ENCODE measurements around the gene RASSF5. TPM values are rescaled to one million over a fixed set of nuclear protein-coding genes. Genes with fewer than 3 reads are reported as not detected.

The RASSF5 gene
- polyA plus RNA-seq, 1 of the 3 experiments (the other 2 are of a cell fraction) = 2.2 TPM

DNA sequence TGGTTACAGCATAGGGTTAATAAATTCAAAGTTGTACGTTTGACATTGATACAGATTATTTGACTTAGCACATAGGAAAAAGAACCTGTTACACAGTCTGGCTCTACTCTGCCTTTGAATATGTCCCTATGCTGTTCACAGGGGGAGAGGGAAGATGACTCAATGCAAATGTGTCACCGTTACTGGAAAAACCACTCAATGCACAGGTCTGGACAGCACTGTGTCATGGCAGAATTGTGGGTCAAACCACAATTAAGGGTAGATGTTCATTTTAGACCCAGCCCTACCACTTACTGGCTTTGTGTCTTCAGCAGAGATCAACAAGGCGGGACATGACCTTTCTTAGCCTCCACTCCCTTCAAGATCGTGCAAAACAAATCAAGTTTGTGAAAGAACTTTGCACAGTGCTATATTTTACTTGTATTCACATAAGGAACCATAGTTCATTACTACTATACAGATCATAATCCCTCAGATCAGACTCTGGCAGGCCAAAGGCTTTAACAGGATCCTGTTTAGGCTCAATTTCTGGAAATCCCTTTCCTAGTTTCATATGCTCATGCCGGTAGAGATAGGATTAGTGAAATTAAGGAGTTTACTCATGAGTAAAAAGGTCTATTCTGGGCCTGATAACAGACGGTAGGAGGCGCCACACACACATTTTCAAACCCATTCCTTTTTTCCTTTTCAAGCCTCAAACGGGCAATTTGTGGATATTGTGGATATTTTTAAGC, 82.9 kb downstream of the RASSF5 start:
- peak overlapping the region; percentile 56; the same call in 1 of the 2 replicates for H3K4me2 ChIP-seq
- ChIA-PET CTCF (interaction anchor here (1.0 to 12.7 kb wide), 3 partner anchors 16 to 84 kb away, joined by 3 to 241 read pairs (median 4); no protein-coding TSS in a partner anchor), POLR2A (no interaction called here)
- H3K9ac ChIP-seq = no peak overlapping the region
- peak overlapping the region; percentile 79 to 80; a peak in 3 of 4 replicates for H3K27ac ChIP-seq (ENCODE audit: low read depth in 2 of 2, low read length in 1 of 2)
- no peaks in the 10 kb centered on the region for H4K20me1 ChIP-seq (ENCODE audit: insufficient read depth)
- H3K36me3 ChIP-seq (replicated peaks in 1 of 2; ENCODE audit: control insufficient read depth in 1 of 2, insufficient read depth in 2 of 2, low read length in 1 of 2) = peaks cover 12 to 62% of the 10 kb centered on the region in 2 experiments
- H3K9me3 ChIP-seq = no peaks in the 10 kb centered on the region
- no peaks in the 10 kb centered on the region for H3K79me2 ChIP-seq (ENCODE audit: insufficient read depth)
- H2AFZ ChIP-seq (ENCODE audit: low read depth) = no peak overlapping the region
- no peak overlapping the region for H3K4me3 ChIP-seq (ENCODE audit: low read depth in 2 of 2, low read length in 1 of 2)
- no peaks in the 10 kb centered on the region for H3K27me3 ChIP-seq (ENCODE audit: insufficient read depth)
- peaks cover 24% of the 10 kb centered on the region for H3F3A ChIP-seq (replicated peaks; ENCODE audit: insufficient read depth)
- H3K9me2 ChIP-seq = no peaks in the 10 kb centered on the region
- H3K4me1 ChIP-seq (ENCODE audit: control insufficient read depth in 1 of 2, insufficient read depth in 2 of 2, low read depth in 1 of 2, low read length in 1 of 2) = peaks cover 5 to 25% of the 10 kb centered on the region in 2 experiments
- no peak for DNase-seq
- 61% methylated on average over 8 of the region's 8 CpGs for WGBS (ENCODE audit: low lambda C conversion rate)
- TF ChIP-seq GABPA (IDR thresholded peaks at IDR 0.05; ENCODE audit: low read depth) (0 out of 2 replicates have a peak, but pooled peaks have one; percentile 3), RFX5 (IDR thresholded peaks at IDR 0.05; ENCODE audit: low read length) (no peak), TEAD4 (IDR thresholded peaks at IDR 0.05; ENCODE audit: borderline replicate concordance, insufficient read depth) (no peak), NFIC (IDR thresholded peaks at IDR 0.05; ENCODE audit: borderline replicate concordance) (no peak), SIN3A (IDR thresholded peaks at IDR 0.05; ENCODE audit: borderline replicate concordance, low read depth, low read length) (no peak), CHD2 (IDR thresholded peaks at IDR 0.05; ENCODE audit: low read length, partially characterized antibody) (no peak), JUND (IDR thresholded peaks at IDR 0.05) (peak; percentile 27; the same call in 1 of the 2 replicates), ELF1 (IDR thresholded peaks at IDR 0.05) (no peak), YY1 (IDR thresholded peaks at IDR 0.05; ENCODE audit: low read depth) (no peak), RAD21 (IDR thresholded peaks at IDR 0.05; ENCODE audit: low read length) (no peak), FOSL2 (IDR thresholded peaks at IDR 0.05; ENCODE audit: borderline replicate concordance, low read depth) (peak; percentile 59; the same call in 1 of the 2 replicates), TCF12 (IDR thresholded peaks at IDR 0.05) (peak; percentile 12; the same call in 1 of the 2 replicates), RCOR1 (IDR thresholded peaks at IDR 0.05; ENCODE audit: low read length) (no peak), EP300 (IDR thresholded peaks at IDR 0.05; ENCODE audit: borderline replicate concordance in 1 of 2, low read depth in 1 of 2, low read length in 1 of 2) (no peak), MXI1 (IDR thresholded peaks at IDR 0.05; ENCODE audit: low read depth, low read length) (no peak), POLR2AphosphoS5 (IDR thresholded peaks at IDR 0.05; ENCODE audit: low read depth, low read length) (no peak), TAF1 (IDR thresholded peaks at IDR 0.05; ENCODE audit: borderline replicate concordance, low read depth, low read length) (no peak), EZH2phosphoT487 (IDR thresholded peaks at IDR 0.05; ENCODE audit: borderline replicate concordance, low read depth) (no peak), FOXM1 (IDR thresholded peaks at IDR 0.05; ENCODE audit: low read depth) (no peak)
- TF ChIP-seq, protein P1, sequence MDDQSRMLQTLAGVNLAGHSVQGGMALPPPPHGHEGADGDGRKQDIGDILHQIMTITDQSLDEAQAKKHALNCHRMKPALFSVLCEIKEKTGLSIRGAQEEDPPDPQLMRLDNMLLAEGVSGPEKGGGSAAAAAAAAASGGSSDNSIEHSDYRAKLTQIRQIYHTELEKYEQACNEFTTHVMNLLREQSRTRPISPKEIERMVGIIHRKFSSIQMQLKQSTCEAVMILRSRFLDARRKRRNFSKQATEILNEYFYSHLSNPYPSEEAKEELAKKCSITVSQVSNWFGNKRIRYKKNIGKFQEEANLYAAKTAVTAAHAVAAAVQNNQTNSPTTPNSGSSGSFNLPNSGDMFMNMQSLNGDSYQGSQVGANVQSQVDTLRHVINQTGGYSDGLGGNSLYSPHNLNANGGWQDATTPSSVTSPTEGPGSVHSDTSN (IDR thresholded peaks at IDR 0.05) = no peak
- TF ChIP-seq, protein P2, sequence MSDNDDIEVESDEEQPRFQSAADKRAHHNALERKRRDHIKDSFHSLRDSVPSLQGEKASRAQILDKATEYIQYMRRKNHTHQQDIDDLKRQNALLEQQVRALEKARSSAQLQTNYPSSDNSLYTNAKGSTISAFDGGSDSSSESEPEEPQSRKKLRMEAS (IDR thresholded peaks at IDR 0.05; ENCODE audit: low read depth) = no peak
- TF ChIP-seq, protein P3, sequence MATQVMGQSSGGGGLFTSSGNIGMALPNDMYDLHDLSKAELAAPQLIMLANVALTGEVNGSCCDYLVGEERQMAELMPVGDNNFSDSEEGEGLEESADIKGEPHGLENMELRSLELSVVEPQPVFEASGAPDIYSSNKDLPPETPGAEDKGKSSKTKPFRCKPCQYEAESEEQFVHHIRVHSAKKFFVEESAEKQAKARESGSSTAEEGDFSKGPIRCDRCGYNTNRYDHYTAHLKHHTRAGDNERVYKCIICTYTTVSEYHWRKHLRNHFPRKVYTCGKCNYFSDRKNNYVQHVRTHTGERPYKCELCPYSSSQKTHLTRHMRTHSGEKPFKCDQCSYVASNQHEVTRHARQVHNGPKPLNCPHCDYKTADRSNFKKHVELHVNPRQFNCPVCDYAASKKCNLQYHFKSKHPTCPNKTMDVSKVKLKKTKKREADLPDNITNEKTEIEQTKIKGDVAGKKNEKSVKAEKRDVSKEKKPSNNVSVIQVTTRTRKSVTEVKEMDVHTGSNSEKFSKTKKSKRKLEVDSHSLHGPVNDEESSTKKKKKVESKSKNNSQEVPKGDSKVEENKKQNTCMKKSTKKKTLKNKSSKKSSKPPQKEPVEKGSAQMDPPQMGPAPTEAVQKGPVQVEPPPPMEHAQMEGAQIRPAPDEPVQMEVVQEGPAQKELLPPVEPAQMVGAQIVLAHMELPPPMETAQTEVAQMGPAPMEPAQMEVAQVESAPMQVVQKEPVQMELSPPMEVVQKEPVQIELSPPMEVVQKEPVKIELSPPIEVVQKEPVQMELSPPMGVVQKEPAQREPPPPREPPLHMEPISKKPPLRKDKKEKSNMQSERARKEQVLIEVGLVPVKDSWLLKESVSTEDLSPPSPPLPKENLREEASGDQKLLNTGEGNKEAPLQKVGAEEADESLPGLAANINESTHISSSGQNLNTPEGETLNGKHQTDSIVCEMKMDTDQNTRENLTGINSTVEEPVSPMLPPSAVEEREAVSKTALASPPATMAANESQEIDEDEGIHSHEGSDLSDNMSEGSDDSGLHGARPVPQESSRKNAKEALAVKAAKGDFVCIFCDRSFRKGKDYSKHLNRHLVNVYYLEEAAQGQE (IDR thresholded peaks at IDR 0.05; ENCODE audit: low read depth, low read length) = no peak
- TF ChIP-seq, protein P4, sequence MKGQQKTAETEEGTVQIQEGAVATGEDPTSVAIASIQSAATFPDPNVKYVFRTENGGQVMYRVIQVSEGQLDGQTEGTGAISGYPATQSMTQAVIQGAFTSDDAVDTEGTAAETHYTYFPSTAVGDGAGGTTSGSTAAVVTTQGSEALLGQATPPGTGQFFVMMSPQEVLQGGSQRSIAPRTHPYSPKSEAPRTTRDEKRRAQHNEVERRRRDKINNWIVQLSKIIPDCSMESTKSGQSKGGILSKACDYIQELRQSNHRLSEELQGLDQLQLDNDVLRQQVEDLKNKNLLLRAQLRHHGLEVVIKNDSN (IDR thresholded peaks at IDR 0.05; ENCODE audit: borderline replicate concordance, low read depth) = no peak
- TF ChIP-seq, protein P5, sequence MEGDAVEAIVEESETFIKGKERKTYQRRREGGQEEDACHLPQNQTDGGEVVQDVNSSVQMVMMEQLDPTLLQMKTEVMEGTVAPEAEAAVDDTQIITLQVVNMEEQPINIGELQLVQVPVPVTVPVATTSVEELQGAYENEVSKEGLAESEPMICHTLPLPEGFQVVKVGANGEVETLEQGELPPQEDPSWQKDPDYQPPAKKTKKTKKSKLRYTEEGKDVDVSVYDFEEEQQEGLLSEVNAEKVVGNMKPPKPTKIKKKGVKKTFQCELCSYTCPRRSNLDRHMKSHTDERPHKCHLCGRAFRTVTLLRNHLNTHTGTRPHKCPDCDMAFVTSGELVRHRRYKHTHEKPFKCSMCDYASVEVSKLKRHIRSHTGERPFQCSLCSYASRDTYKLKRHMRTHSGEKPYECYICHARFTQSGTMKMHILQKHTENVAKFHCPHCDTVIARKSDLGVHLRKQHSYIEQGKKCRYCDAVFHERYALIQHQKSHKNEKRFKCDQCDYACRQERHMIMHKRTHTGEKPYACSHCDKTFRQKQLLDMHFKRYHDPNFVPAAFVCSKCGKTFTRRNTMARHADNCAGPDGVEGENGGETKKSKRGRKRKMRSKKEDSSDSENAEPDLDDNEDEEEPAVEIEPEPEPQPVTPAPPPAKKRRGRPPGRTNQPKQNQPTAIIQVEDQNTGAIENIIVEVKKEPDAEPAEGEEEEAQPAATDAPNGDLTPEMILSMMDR (IDR thresholded peaks at IDR 0.05) = peak; percentile 49
- TF ChIP-seq, protein P6, sequence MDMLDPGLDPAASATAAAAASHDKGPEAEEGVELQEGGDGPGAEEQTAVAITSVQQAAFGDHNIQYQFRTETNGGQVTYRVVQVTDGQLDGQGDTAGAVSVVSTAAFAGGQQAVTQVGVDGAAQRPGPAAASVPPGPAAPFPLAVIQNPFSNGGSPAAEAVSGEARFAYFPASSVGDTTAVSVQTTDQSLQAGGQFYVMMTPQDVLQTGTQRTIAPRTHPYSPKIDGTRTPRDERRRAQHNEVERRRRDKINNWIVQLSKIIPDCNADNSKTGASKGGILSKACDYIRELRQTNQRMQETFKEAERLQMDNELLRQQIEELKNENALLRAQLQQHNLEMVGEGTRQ (IDR thresholded peaks at IDR 0.05; ENCODE audit: borderline replicate concordance, low read depth, low read length) = no peak
